ENCODE results near the gene PCNX2. TPM values are rescaled to one million over a fixed set of nuclear protein-coding genes. Genes with fewer than 3 reads are reported as not detected.

Gene PCNX2
- total and polyA plus RNA-seq, 10 of the 15 experiments (the other 5 are each of a cell fraction or from before 2014, with no cell fraction given) = 2.1 to 16.4 (median 8.1) TPM

- TF ChIP-seq STAT3 (IDR thresholded peaks at IDR 0.05; ENCODE audit: low read depth, low read length) (no peak), MLLT1 (IDR thresholded peaks at IDR 0.05) (no peak), GATAD2B (conservative IDR thresholded peaks at IDR 0.05; ENCODE audit: low read depth) (no peak), CUX1 (IDR thresholded peaks at IDR 0.05; ENCODE audit: insufficient replicate concordance, low read depth, low read length) (no peak), IRF4 (IDR thresholded peaks at IDR 0.05; ENCODE audit: low read depth, low read length) (no peak), NBN (IDR thresholded peaks at IDR 0.05) (no peak), PKNOX1 (IDR thresholded peaks at IDR 0.05) (no peak), RFX5 (IDR thresholded peaks at IDR 0.05; ENCODE audit: low read depth, low read length) (no peak), BCL3 (IDR thresholded peaks at IDR 0.05; ENCODE audit: borderline replicate concordance, insufficient read depth, low read depth, low read length, poor library complexity, severe bottlenecking) (no peak), ZNF24 (IDR thresholded peaks at IDR 0.05) (no peak), ZNF274 (IDR thresholded peaks at IDR 0.05; ENCODE audit: insufficient read depth, insufficient read length) (no peak), ATF3 (IDR thresholded peaks at IDR 0.05; ENCODE audit: borderline replicate concordance, extremely low read depth, low read depth, low read length) (no peak)
- ChIA-PET RAD21 (ENCODE audit: unreplicated experiment) (no interaction called here), POLR2A (no interaction called here), CTCF (interaction anchor here (0.5 kb wide), 1 partner anchor 40 kb away, joined by 3 read pairs; no protein-coding TSS in a partner anchor), SMC1A (ENCODE audit: uncharacterized antibody, unreplicated experiment) (interaction anchor here (0.6 kb wide), 1 partner anchor 8 kb away, joined by 3 read pairs; no protein-coding TSS in a partner anchor)
- BruUV-seq (replicated peaks) = no TSS peak
- Histone ChIP-seq H3K9me3 (replicated peaks; ENCODE audit: control insufficient read depth, insufficient read depth, low read length) (no peaks in the 10 kb centered on the region), H3K36me3 (ENCODE audit: control insufficient read depth in 2 of 2, insufficient read depth in 2 of 2, low read length in 1 of 2) (no peaks in the 10 kb centered on the region), H3K27ac (ENCODE audit: control insufficient read depth, insufficient read depth) (no peak overlapping the region), H3K79me2 (ENCODE audit: control insufficient read depth, insufficient read depth, low read length) (no peaks in the 10 kb centered on the region), H3K4me3 (no peak overlapping the region), H2AFZ (ENCODE audit: control insufficient read depth, low read depth, low read length) (no peak overlapping the region), H3K4me2 (ENCODE audit: control insufficient read depth, insufficient read depth) (no peak overlapping the region), H3K9ac (ENCODE audit: control insufficient read depth, insufficient read depth, low read length) (no peak overlapping the region), H3K27me3 (replicated peaks in 1 of 2; ENCODE audit: control insufficient read depth in 2 of 2, insufficient read depth in 2 of 2, low read length in 1 of 2) (no peaks in the 10 kb centered on the region), H4K20me1 (ENCODE audit: control insufficient read depth, insufficient read depth) (no peaks in the 10 kb centered on the region), H3K4me1 (ENCODE audit: control insufficient read depth, insufficient read depth, low read length) (no peaks in the 10 kb centered on the region)
- intact Hi-C loops (cut with micrococcal nuclease; ENCODE audit: unreplicated experiment) = no loop called here
- no peak for ATAC-seq
- no peak for FAIRE-seq
- DNase-seq (ENCODE audit: low read depth, low spot score) = no peak
- in situ Hi-C loops (cut with MboI) = no loop called here
These were observed 46.6 kb upstream of the PCNX2 start for GRCh38 chr1:233342086-233342485.

Measured in GM12878 (cell line).